Ascending aorta (tissue), 2 donors: Measurements from ENCODE around the gene ECM1. TPM values are rescaled to one million over a fixed set of nuclear protein-coding genes. Genes with fewer than 3 reads are reported as not detected.

Source experiments
- DNase-seq, 2 donors: peaks; one replicate each; pipeline ENCODE4 v3.0.0-alpha.2; 2019; ENCODE audit warnings: low spot score in 2 of 2
- H3K27ac ChIP-seq, 2 donors: fragments of 200-600 bp; sonication (generic); one replicate each; pipeline ENCODE4 v1.5.1; 2016 to 2017; ENCODE audit warnings: mild to moderate bottlenecking in 1 of 2
- H3K27me3 ChIP-seq: fragments of 200-600 bp; sonication (generic); one replicate; pipeline ENCODE4 v1.5.1; 2017
- H3K36me3 ChIP-seq, 2 donors: fragments of 200-600 bp; sonication (generic); one replicate each; pipeline ENCODE4 v1.5.1; 2016
- H3K4me1 ChIP-seq, 2 donors: fragments of 200-600 bp; sonication (generic); one replicate each; pipeline ENCODE4 v1.5.1; 2016 to 2017; ENCODE audit warnings: mild to moderate bottlenecking in 1 of 2
- H3K4me3 ChIP-seq, 2 donors: fragments of 200-600 bp; sonication (generic); one replicate each; pipeline ENCODE4 v1.5.1; 2016 to 2017; ENCODE audit warnings: mild to moderate bottlenecking in 1 of 2
- H3K9me3 ChIP-seq, 2 donors: fragments of 200-600 bp; sonication (generic); one replicate each; pipeline ENCODE4 v1.5.1; 2016
- intact Hi-C: fragments of 100-400 bp; cut with DNase I; formaldehyde crosslinking; loops from one replicate; pipeline ENCODE4 v1.15.1; 2023
- total RNA-seq: library from RNA; depleted of rRNA; stranded (reverse); fragments of >200 nt; gene quantifications from one replicate; pipeline ENCODE4 v1.1.0, GENCODE V29; 2016
- TF ChIP-seq, protein P1 (sequence below), 3 experiments: fragments of 200-600 bp in 2 of 3; fragments of 450-650 bp in 1 of 3; sonication (generic) in 2 of 3; IDR thresholded peaks; one replicate each; pipeline ENCODE4 v1.5.1; 2016 to 2019; ENCODE audit warnings: antibody characterized with exemption in 3 of 3, mild to moderate bottlenecking in 1 of 3, moderate library complexity in 1 of 3

Gene ECM1
- total RNA-seq, 1 donor from 2014 or later = 55.8 TPM

DNA sequence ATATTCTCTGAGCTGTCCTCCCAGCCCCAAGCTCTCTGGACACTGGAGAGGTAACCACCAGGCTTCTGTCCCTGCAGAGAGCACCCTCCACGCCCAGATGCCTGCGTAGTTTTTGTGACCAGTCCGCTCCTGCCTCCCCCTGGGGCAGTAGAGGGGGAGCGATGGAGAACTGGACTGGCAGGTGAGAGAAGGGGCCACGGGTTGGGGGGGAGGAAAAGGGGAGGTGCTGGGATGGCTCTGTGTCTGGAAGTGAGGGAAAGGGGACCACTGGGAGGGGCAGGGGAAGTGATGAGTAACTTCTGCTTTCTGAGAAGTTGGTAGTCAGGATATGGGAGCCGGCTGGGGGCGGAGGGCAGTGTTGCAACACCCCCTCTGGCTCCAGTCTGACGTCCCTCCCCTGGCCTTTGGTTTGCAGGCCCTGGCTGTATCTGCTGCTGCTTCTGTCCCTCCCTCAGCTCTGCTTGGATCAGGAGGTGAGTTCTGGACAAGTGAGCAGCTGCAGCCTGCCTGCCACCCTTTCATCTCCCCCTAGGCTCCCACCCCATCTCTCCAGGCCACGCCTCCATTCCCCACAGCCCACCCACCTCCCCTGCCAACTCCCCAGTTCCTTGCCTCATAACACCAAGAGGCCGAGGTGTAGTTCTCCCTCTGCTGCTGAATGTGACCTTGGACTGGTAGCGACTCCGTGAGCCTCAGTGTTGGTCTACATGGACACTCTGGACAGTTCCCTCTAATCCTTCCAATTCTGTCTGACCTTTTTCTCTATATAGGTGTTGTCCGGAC lies 44.4 kb downstream of the ECM1 start:
- peaks cover 26 to 46% of the 10 kb centered on the region in 2 donors for H3K4me1 ChIP-seq

DNA sequence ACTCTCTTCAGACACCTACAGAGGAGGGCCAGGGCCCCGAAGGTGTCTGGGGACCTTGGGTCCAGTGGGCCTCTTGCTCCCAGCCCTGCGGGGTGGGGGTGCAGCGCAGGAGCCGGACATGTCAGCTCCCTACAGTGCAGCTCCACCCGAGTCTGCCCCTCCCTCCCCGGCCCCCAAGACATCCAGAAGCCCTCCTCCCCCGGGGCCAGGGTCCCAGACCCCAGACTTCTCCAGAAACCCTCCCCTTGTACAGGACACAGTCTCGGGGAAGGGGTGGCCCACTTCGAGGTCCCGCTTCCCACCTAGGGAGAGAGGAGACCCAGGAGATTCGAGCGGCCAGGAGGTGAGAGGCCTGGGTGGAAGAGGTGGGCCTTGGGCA lies 45.0 kb downstream of the ECM1 start:
- Histone ChIP-seq H3K9me3 (no peaks in the 10 kb centered on the region), H3K27me3 (no peaks in the 10 kb centered on the region), H3K4me3 (peak overlapping the region in 1 of 2 donors; percentile 12), H3K4me1 (peaks cover 26 to 48% of the 10 kb centered on the region in 2 donors), H3K36me3 (peaks cover 7 to 34% of the 10 kb centered on the region in 2 donors), H3K27ac (peak overlapping the region; percentile 97 to 100)
- no peak for DNase-seq
- intact Hi-C loops = loop anchor here (1.0 to 10.0 kb wide), 4 partner anchors 21 to 422 kb away; partner anchors contain the start of genes ARNT, CERS2 and GOLPH3L
- TF ChIP-seq, protein P1, sequence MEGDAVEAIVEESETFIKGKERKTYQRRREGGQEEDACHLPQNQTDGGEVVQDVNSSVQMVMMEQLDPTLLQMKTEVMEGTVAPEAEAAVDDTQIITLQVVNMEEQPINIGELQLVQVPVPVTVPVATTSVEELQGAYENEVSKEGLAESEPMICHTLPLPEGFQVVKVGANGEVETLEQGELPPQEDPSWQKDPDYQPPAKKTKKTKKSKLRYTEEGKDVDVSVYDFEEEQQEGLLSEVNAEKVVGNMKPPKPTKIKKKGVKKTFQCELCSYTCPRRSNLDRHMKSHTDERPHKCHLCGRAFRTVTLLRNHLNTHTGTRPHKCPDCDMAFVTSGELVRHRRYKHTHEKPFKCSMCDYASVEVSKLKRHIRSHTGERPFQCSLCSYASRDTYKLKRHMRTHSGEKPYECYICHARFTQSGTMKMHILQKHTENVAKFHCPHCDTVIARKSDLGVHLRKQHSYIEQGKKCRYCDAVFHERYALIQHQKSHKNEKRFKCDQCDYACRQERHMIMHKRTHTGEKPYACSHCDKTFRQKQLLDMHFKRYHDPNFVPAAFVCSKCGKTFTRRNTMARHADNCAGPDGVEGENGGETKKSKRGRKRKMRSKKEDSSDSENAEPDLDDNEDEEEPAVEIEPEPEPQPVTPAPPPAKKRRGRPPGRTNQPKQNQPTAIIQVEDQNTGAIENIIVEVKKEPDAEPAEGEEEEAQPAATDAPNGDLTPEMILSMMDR (IDR thresholded peaks at IDR 0.05) = no peak

More for the DNA sequence above, 44.4 kb downstream of the ECM1 start:
- intact Hi-C loops = loop anchor here (1.0 to 10.0 kb wide), 4 partner anchors 20 to 422 kb away; partner anchors contain the start of genes ARNT, CERS2 and GOLPH3L
- Histone ChIP-seq H3K27ac (peak overlapping the region; percentile 97 to 100), H3K9me3 (no peaks in the 10 kb centered on the region), H3K36me3 (peaks cover 7 to 29% of the 10 kb centered on the region in 2 donors), H3K27me3 (no peaks in the 10 kb centered on the region), H3K4me3 (peak overlapping the region in 1 of 2 donors; percentile 12)
- TF ChIP-seq, protein P1 (IDR thresholded peaks at IDR 0.05) = no peak
- DNase-seq = peak; percentile 85 to 97

DNA sequence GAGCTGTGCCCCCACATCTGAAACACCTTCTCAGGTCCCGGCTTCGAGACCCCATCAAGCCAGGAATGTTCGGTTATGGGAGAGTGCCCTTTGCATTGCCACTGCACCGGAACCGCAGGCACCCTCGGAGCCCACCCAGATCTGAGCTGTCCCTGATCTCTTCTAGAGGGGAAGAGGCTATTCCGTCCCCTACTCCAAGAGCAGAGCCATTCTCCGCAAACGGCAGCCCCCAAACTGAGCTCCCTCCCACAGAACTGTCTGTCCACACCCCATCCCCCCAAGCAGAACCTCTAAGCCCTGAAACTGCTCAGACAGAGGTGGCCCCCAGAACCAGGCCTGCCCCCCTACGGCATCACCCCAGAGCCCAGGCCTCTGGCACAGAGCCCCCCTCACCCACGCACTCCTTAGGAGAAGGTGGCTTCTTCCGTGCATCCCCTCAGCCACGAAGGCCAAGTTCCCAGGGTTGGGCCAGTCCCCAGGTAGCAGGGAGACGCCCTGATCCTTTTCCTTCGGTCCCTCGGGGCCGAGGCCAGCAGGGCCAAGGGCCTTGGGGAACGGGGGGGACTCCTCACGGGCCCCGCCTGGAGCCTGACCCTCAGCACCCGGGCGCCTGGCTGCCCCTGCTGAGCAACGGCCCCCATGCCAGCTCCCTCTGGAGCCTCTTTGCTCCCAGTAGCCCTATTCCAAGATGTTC lies 45.6 kb downstream of the ECM1 start:
- intact Hi-C loops = loop anchor here (10.0 kb wide), 3 partner anchors 141 to 421 kb away; partner anchors contain the start of genes ARNT, CERS2 and GOLPH3L
- H3K4me3 ChIP-seq = no peak overlapping the region
- peaks cover 7 to 36% of the 10 kb centered on the region in 2 donors for H3K36me3 ChIP-seq
- no peaks in the 10 kb centered on the region for H3K27me3 ChIP-seq
- TF ChIP-seq, protein P1 (IDR thresholded peaks at IDR 0.05) = no peak
- H3K4me1 ChIP-seq = peaks cover 31 to 54% of the 10 kb centered on the region in 2 donors
- peak overlapping the region; percentile 97 to 100 for H3K27ac ChIP-seq
- DNase-seq = no peak
- H3K9me3 ChIP-seq = no peaks in the 10 kb centered on the region

DNA sequence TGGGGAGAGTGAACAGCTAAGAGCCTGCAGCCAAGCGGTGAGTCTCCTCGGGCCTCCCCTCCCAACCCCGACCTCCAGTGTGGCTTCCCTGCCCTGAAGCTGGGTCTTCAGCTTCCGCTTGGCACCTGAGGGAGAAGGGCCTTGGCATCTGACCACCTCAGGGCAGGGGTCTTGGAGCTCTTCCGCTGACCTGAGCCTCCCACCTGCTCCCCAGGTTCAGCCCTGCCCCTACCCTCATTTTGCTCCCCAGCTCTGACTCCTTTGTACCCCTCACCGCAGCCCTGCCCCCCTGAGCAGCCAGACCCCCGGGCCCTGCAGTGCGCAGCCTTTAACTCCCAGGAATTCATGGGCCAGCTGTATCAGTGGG lies 46.2 kb downstream of the ECM1 start:
- H3K9me3 ChIP-seq = no peaks in the 10 kb centered on the region
- no peak overlapping the region for H3K4me3 ChIP-seq
- H3K4me1 ChIP-seq = peaks cover 35 to 59% of the 10 kb centered on the region in 2 donors
- H3K36me3 ChIP-seq = peaks cover 7 to 36% of the 10 kb centered on the region in 2 donors
- intact Hi-C loops = loop anchor here (10.0 kb wide), 3 partner anchors 141 to 421 kb away; partner anchors contain the start of genes ARNT, CERS2 and GOLPH3L
- TF ChIP-seq, protein P1 (IDR thresholded peaks at IDR 0.05) = no peak
- no peaks in the 10 kb centered on the region for H3K27me3 ChIP-seq
- peak overlapping the region; percentile 97 to 100 for H3K27ac ChIP-seq
- no peak for DNase-seq

DNA sequence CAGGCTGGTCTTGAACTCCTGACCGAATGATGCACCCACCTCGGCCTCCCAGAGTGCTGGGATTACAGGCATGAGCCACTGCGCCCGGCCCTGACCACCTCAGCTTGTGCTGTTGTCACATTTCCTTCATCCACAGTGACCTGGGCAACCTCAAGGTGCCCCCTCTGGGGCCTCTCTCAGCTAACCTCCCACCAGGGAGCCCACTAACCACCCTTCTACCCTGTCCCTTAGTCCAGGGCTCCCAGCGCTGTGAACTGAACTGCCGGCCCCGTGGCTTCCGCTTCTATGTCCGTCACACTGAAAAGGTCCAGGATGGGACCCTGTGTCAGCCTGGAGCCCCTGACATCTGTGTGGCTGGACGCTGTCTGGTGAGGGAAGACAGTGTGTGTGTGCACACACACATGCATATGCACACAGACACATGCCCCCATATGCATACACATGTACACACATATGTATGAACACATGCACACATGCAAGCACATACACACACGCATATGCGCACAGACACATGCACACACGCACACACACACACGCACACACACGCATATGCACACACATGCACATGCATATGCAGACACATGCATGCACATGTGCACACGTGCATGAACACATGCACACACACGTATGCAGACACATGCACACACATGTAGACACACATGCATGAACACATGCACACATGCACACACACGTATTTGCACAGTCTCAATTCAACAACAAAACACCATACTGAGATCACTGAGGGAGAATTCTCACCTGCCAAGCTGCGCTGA lies 47.5 kb downstream of the ECM1 start:
- Histone ChIP-seq H3K36me3 (peaks cover 7 to 36% of the 10 kb centered on the region in 2 donors), H3K27ac (no peak overlapping the region), H3K4me1 (peaks cover 35 to 60% of the 10 kb centered on the region in 2 donors), H3K4me3 (no peak overlapping the region), H3K9me3 (no peaks in the 10 kb centered on the region), H3K27me3 (no peaks in the 10 kb centered on the region)
- TF ChIP-seq, protein P1 (IDR thresholded peaks at IDR 0.05) = no peak
- intact Hi-C loops = loop anchor here (10.0 kb wide), 3 partner anchors 139 to 419 kb away; partner anchors contain the start of genes ARNT, CERS2 and GOLPH3L
- no peak for DNase-seq
